Activated B cell treated with CpG ODN at 0.5 μM for 24 hours (primary cell): ENCODE measurements around the gene SFSWAP. TPM values are rescaled to one million over a fixed set of nuclear protein-coding genes. Genes with fewer than 3 reads are reported as not detected.

Source experiments
- ATAC-seq: fragments of 200-7000 bp; cut with Tn5 transposase; one replicate; pipeline ENCODE4 v1.10.0; 2021; ENCODE audit warnings: low read depth, mild to moderate bottlenecking, moderate library complexity
- CTCF ChIA-PET: fragments of 350-600 bp; sonication (Branson Sonifier 250); formaldehyde crosslinking; loops from one replicate; lab custom pipeline; 2021; ENCODE audit warnings: antibody characterized with exemption; lab: Charles Lee
- POLR2A ChIA-PET: fragments of 350-600 bp; sonication (Branson Sonifier 250); formaldehyde crosslinking; loops from one replicate; lab custom pipeline; 2021; ENCODE audit warnings: antibody characterized with exemption; lab: Charles Lee
- DNase-seq: peaks from one replicate; pipeline ENCODE4 v3.0.0; 2022
- H3K27ac Mint-ChIP-seq: one replicate; pipeline ENCODE4 v1.8.0; 2020; ENCODE audit warnings: mixed read lengths
- H3K27me3 Mint-ChIP-seq: one replicate; pipeline ENCODE4 v1.8.0; 2021; ENCODE audit warnings: mixed read lengths
- H3K36me3 Mint-ChIP-seq: one replicate; pipeline ENCODE4 v1.8.0; 2021; ENCODE audit warnings: low read depth, mixed read lengths
- H3K4me1 Mint-ChIP-seq: one replicate; pipeline ENCODE4 v1.8.0; 2021; ENCODE audit warnings: mixed read lengths
- H3K4me3 Mint-ChIP-seq: one replicate; pipeline ENCODE4 v1.8.0; 2020; ENCODE audit warnings: mild to moderate bottlenecking, mixed read lengths
- H3K9me3 Mint-ChIP-seq: one replicate; pipeline ENCODE4 v1.8.0; 2020; ENCODE audit warnings: mixed read lengths
- CTCF ChIP-seq: fragments of 200-600 bp; IDR thresholded peaks from one replicate; pipeline ENCODE4 v1.8.0; 2022; ENCODE audit warnings: antibody characterized with exemption, mild to moderate bottlenecking
- intact Hi-C: fragments of 100-400 bp; cut with micrococcal nuclease; formaldehyde crosslinking; loops from one replicate; pipeline ENCODE4 v1.15.1; 2024
- total RNA-seq: library from RNA; stranded (reverse); gene quantifications from 2 replicates; pipeline ENCODE4 v1.2.3, GENCODE V29; 2022

SFSWAP gene
- total RNA-seq, 1 donor from 2014 or later: 88.0 TPM

DNA sequence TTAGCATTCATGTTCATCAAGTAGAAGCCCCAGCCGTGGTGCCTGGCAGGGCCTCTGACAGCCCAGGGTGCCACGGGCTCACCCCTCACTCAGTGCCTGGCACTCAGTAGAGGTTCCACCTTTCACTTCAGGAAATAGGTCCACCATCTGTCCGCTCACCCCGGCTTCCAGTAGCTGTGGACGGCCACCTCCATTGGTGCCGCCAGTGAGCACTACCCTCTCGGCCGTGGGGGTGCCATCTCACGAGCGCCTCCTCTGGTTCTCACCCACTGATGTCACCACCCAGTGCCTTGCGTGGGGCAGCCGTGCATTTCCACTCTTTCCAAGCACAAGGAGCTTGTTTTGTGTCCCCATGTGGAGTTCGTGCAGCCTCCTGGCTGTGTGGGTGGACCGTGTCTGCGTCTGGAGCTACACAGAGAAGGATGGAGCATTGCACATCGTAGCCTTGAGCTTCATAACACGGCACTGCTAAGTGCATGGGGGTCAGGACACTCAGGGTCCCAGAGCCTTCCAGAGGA lies 76.3 kb downstream of the SFSWAP start:
- Mint-ChIP-seq H3K4me3 (no peak overlapping the region), H3K4me1 (peaks cover 14% of the 10 kb centered on the region), H3K27me3 (no peaks in the 10 kb centered on the region), H3K9me3 (no peaks in the 10 kb centered on the region), H3K27ac (no peak overlapping the region), H3K36me3 (peaks cover 72% of the 10 kb centered on the region)
- DNase-seq (no peak), ATAC-seq (no peak)
- ChIA-PET POLR2A (no interaction called here), CTCF (no interaction called here)
- no peak for TF ChIP-seq CTCF
- intact Hi-C loops: no loop called here

DNA sequence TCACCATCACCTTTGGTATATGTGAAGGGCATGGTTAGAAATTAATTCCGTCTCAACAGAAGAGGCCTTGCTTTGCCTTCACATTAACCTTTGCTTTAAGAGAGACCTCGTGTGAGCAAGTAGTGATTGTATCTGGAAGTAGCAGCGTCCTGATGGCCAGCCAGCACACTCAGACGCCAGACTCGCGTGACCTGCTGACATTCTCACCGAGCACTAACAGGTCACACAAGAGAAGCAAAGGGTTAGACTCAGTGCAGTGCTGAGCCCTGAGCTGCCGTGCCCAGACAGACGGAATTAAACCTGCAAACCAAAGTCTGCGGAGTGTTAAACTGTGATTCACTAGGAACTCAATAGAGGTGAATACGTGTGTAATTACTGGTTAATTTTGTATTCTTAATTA lies 77.2 kb downstream of the SFSWAP start:
- peaks cover 80% of the 10 kb centered on the region for H3K36me3 Mint-ChIP-seq
- no peaks in the 10 kb centered on the region for H3K27me3 Mint-ChIP-seq
- H3K9me3 Mint-ChIP-seq: no peaks in the 10 kb centered on the region
- intact Hi-C loops: no loop called here
- DNase-seq (no peak), ATAC-seq (no peak)
- no peak overlapping the region for H3K27ac Mint-ChIP-seq
- POLR2A ChIA-PET: no interaction called here
- H3K4me3 Mint-ChIP-seq: no peak overlapping the region
- peaks cover 12% of the 10 kb centered on the region for H3K4me1 Mint-ChIP-seq
- no peak for TF ChIP-seq CTCF
- CTCF ChIA-PET: no interaction called here

DNA sequence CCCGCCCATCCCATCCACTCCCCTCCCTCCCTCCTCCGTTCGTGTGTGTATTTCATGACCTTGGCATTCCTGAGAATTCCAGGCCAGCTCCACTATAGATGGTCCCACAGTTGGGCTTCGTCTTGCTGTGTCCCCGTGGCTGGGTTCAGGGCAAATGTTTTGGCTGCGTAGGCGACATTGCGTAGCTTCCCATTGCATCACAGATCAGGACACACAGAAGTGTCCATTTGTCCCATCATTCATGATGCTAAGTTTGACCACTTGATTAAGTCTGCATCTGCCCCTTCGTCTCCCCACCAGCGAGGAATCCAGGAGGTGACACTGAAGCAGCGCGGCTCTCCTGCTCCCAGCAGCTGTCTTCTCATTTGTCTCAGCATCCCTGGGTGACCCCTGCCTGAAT lies 78.7 kb downstream of the SFSWAP start:
- CTCF ChIA-PET: no interaction called here
- no peak for DNase-seq
- no peak overlapping the region for H3K4me3 Mint-ChIP-seq
- H3K36me3 Mint-ChIP-seq: peaks cover 88% of the 10 kb centered on the region
- no peaks in the 10 kb centered on the region for H3K4me1 Mint-ChIP-seq
- intact Hi-C loops: no loop called here
- TF ChIP-seq CTCF: no peak
- no peaks in the 10 kb centered on the region for H3K27me3 Mint-ChIP-seq
- POLR2A ChIA-PET: no interaction called here
- no peak for ATAC-seq
- no peak overlapping the region for H3K27ac Mint-ChIP-seq
- no peaks in the 10 kb centered on the region for H3K9me3 Mint-ChIP-seq

- Mint-ChIP-seq H3K36me3 (peaks cover 84% of the 10 kb centered on the region), H3K27ac (no peak overlapping the region), H3K9me3 (no peaks in the 10 kb centered on the region), H3K27me3 (no peaks in the 10 kb centered on the region), H3K4me3 (no peak overlapping the region), H3K4me1 (peaks cover 17% of the 10 kb centered on the region)
- CTCF ChIA-PET: no interaction called here
- ATAC-seq (no peak), DNase-seq (no peak)
- intact Hi-C loops: no loop called here
- POLR2A ChIA-PET: no interaction called here
- TF ChIP-seq CTCF: no peak
These were observed 82.5 kb downstream of the SFSWAP start for GRCh38 chr12:131793243-131794022.

DNA sequence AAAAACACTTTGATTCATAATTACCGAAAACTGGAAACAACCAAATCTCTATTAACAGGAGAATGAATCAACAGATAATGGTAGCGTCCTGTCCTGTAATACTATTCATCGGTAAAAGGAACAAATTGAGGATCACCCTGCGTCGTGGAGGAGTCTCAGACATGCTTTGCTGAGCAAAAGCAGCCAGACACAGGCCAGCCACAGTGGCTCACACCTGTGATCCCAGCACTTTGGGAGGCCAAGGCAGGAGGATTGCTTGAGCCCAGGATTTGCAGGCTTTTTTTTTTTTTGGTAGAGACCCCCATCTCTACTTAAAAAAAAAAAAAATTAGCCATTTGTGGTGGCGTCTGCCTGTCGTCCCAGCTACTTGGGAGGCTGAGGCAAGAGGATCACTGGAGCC lies 83.2 kb downstream of the SFSWAP start:
- TF ChIP-seq CTCF: no peak
- H3K4me1 Mint-ChIP-seq: peaks cover 17% of the 10 kb centered on the region
- H3K27ac Mint-ChIP-seq: no peak overlapping the region
- POLR2A ChIA-PET: no interaction called here
- no peak for DNase-seq
- H3K36me3 Mint-ChIP-seq: peaks cover 84% of the 10 kb centered on the region
- ATAC-seq: no peak
- no peaks in the 10 kb centered on the region for H3K27me3 Mint-ChIP-seq
- intact Hi-C loops: no loop called here
- no peak overlapping the region for H3K4me3 Mint-ChIP-seq
- CTCF ChIA-PET: no interaction called here
- no peaks in the 10 kb centered on the region for H3K9me3 Mint-ChIP-seq
